NCI-H2107 treated with DMSO at 0.1 percent for 48 hours (cell line): Measurements from ENCODE around the gene SEC16A.

Source experiments
- DNase-seq: peaks from one replicate; lab custom pipeline; 2025; ENCODE audit not compliant: unreplicated experiment; lab: John Stamatoyannopoulos, UW

The SEC16A gene

GRCh38 chr9:136402067-136402466 lies 80.8 kb downstream of the SEC16A start:
- DNase-seq, result no peak

DNA sequence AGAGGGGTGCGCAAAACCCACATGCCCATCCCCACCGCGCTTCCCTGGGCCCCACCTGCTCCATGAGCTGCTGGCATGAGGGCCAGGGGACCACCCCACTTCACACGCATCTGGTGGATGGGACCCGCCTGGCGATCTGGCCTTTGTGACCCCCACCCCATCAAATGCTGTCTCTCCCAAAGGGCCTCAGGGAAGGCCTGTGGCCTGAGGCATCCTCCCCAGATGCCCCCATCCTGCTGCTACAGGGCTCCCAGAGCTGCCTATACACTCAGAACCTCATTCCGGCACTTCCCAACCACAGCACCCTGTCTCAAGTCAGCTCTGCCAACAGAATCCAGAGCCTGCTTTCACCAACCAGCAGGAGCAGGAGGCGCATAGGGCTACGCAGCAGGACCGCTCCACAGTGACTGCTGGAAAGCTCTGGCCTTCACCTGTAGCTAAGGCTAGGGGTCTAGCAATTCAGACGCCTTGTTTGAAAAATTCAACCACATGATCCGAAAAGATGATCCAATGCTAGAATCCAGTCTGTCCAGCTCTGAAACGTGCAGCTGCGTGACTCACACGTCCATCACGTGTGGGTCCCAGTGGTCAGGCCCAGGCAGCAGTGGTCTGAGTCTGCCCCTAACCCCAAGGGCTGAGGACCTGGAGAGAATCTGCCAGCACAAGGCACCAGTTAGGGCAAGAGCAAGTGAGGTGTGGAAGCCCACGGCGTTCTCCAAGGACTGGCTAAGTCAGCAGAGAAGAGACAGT lies 81.5 kb downstream of the SEC16A start:
- DNase-seq, result no peak

GRCh38 chr9:136400038-136400834 lies 82.6 kb downstream of the SEC16A start, which contains the start of gene SNAPC4:
Gene SNAPC4, minus strand, starts transcription at chr9:136400170. Its CDS starts 1,742 bp downstream, at chr9:136398428.
- peak; percentile 67 for DNase-seq

GRCh38 chr9:136399176-136400037 lies 83.4 kb downstream of the SEC16A start:
- DNase-seq, result peak; percentile 3

DNA sequence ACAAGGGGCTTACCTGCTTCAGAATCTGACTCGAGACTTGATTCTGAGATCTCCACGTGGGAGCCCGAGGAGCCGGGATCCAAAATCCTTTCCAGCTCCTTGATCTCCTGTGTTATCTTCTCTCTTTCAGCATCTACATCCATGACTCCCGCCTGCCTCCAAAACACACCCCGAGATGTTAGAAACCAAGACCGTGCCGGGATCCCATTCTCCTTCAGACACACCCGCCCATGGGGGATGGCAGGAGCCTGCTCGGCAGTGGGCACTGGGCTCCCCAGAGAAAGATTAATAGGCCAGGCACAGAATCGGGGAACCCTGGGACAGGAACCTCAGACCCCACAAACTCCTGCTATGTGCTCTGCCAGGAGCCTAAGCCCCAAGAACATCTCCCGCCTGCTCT lies 84.6 kb downstream of the SEC16A start:
- DNase-seq, result no peak

- no peak for DNase-seq
Measured at GRCh38 chr9:136397643-136398042, 85.2 kb downstream of the SEC16A start.

- DNase-seq, result no peak
Measured at GRCh38 chr9:136396219-136396515, 86.7 kb downstream of the SEC16A start.

- no peak for DNase-seq
Measured at GRCh38 chr9:136395345-136396218, 87.3 kb downstream of the SEC16A start.

DNA sequence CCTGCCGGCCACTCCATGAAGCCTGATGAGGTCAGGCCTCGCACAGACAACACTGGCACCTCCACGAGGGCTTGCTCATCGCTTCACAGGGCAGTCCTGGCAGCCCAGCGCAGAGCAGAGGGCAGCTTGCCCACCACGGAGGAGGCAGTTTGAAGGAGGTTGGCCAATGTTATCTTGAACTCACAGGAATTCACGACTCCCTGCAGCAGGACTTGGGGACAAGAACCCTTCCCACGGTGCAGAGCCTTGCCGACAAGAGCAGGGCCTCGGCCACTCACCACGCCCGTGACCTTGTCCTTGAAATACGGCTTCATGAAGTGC lies 87.9 kb downstream of the SEC16A start:
- DNase-seq, result no peak

- DNase-seq, result no peak
Measured at GRCh38 chr9:136394312-136395019, 88.4 kb downstream of the SEC16A start.

DNA sequence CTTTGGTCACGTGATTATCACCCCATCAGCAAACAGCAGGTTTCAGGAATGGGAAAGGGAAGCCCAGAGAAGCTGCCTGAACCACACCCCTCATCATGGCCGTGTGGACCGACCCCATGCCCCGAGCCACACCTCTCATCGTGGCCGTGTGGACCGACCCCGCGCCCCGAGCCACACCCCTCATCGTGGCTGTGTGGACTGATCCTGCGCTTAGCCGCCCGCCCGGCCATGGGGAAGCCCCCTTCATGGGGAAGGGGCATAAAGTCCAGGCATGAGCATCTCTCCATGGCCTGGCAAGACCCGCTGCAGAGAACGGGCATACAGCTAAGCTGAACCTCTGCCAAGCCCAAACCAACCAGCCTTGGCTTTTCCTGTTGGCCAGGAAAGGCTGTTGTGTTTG lies 89.3 kb downstream of the SEC16A start:
- DNase-seq, result no peak

- no peak for DNase-seq
Measured at GRCh38 chr9:136392538-136393449, 90.0 kb downstream of the SEC16A start.

- DNase-seq, result no peak
Measured at GRCh38 chr9:136391737-136392537, 90.9 kb downstream of the SEC16A start.
